Right renal pelvis (tissue), 4 donors: ENCODE measurements around the gene NFS1. TPM values are rescaled to one million over a fixed set of nuclear protein-coding genes. Genes with fewer than 3 reads are reported as not detected.

ENCODE experiments used
- DNase-seq, 4 donors: peaks; one replicate each; pipeline ENCODE4 v3.0.0-alpha.2; 2013; ENCODE audit warnings: low read depth in 4 of 4, low spot score in 3 of 4, missing footprints in 1 of 4
- polyA plus RNA-seq, 4 donors: library from polyadenylated mRNA; unstranded; fragments of 120-200 nt; gene quantifications; one replicate each; pipeline ENCODE4 v1.2.1, GENCODE V29; 2013; ENCODE audit not compliant: insufficient read length in 4 of 4

NFS1 gene
- polyA plus RNA-seq, 4 donors = 30.1 to 33.5 (median 31.7) TPM

DNA sequence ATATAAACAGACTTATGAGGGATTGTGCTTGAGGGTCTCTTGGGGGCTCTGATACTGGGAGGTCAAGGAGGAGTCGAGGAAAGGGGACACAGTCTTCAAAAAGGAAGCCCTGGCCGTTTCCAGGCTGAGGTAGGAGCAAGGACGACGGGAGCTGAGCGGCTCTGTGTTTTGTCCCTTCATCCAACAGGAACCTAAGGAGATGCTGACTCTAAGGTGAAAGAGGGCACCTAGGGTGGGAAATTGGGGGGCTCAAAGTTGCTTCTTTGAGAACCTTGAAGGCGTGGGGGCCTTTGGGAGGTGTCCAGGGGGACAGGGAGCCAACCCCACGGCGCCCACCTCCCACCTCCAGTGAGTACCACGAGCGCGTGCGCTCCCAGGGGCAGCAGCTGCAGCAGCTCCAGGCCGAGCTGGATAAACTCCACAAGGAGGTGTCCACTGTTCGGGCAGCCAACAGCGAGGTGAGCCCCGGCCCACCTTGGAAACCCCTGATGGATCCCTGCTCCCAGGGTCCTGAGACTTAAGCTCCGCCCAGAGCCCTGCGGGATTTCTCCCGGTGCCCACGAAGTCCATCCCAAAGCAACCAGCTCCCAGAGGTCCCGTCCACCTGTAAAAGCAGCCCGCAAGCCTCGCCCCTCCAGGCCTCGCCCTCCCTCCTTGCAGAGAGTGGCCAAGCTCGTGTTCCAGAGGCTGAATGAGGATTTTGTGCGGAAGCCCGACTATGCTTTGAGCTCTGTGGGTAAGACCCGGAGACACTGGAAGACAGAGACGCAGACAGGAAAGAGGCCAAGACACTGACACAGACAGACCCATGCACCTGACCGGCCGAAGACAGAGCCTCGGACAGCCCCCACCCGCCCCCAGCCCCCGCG lies 80.7 kb downstream of the NFS1 start:
- no peak for DNase-seq

Other genes starting within 250 kb of the NFS1 start
- gene CEP250, start 243.8 kb downstream of the NFS1 start, polyA plus RNA-seq = 10 to 100 TPM; 43.0 to 50.7 (median 48.9) TPM
- gene C20orf173, start 169.7 kb downstream of the NFS1 start, polyA plus RNA-seq = not detected
- 100 to 1,000 TPM; 325 to 362 (median 334) TPM for gene ERGIC3, start 157.3 kb downstream of the NFS1 start, polyA plus RNA-seq
- 1 to 10 TPM; 2.0 to 6.2 (median 2.5) TPM for gene SPAG4, start 83.5 kb downstream of the NFS1 start, polyA plus RNA-seq
- 100 to 1,000 TPM; 162 to 187 (median 172) TPM for gene CPNE1, start 34.5 kb downstream of the NFS1 start, polyA plus RNA-seq
- gene RBM12, start 34.5 kb downstream of the NFS1 start, polyA plus RNA-seq = 100 to 1,000 TPM in 2 of 4 donors, 10 to 100 TPM in 2; 92.0 to 106 (median 101) TPM
- 100 to 1,000 TPM in 1 of 4 donors, 10 to 100 TPM in 3; 51.3 to 112 (median 65.2) TPM for gene ROMO1, start 53 bp upstream of the NFS1 start, polyA plus RNA-seq
- 100 to 1,000 TPM; 497 to 603 (median 575) TPM for gene RBM39, start 42.9 kb upstream of the NFS1 start, polyA plus RNA-seq
- 10 to 100 TPM; 37.6 to 42.8 (median 42.0) TPM for gene PHF20, start 72.7 kb upstream of the NFS1 start, polyA plus RNA-seq